Sigmoid colon (tissue), 7 donors: ENCODE data around the gene RNF19B. TPM values are rescaled to one million over a fixed set of nuclear protein-coding genes. Genes with fewer than 3 reads are reported as not detected.

Experiments
- DNase-seq: peaks from one replicate; pipeline ENCODE4 v3.0.0-alpha.2; 2019
- H3K27ac ChIP-seq, 4 donors: fragments of 200-600 bp; sonication (generic); one replicate each; pipeline ENCODE4 v1.5.1; 2016 to 2019; ENCODE audit warnings: mild to moderate bottlenecking in 1 of 4
- H3K27me3 ChIP-seq, 3 donors: fragments of 200-600 bp; sonication (generic); one replicate each; pipeline ENCODE4 v1.5.1; 2019; ENCODE audit warnings: mild to moderate bottlenecking in 1 of 3
- H3K36me3 ChIP-seq, 4 donors: fragments of 200-600 bp; sonication (generic); one replicate each; pipeline ENCODE4 v1.5.1; 2016 to 2019
- H3K4me1 ChIP-seq, 4 donors: fragments of 200-600 bp; sonication (generic); one replicate each; pipeline ENCODE4 v1.5.1; 2017 to 2019
- H3K4me3 ChIP-seq, 4 donors: fragments of 200-600 bp; sonication (generic); one replicate each; pipeline ENCODE4 v1.5.1; 2017 to 2019; ENCODE audit warnings: mild to moderate bottlenecking in 2 of 4, moderate library complexity in 1 of 4
- H3K9me3 ChIP-seq, 4 donors: fragments of 200-600 bp in 3 of 4; sonication (generic) in 3 of 4; one replicate each; pipeline versions ENCODE4 v1.5.1 to v1.6.1; 2013 to 2019
- EP300 ChIP-seq, 4 donors: sonication (generic); formaldehyde crosslinking; IDR thresholded peaks; one replicate each; pipeline ENCODE4 v1.6.1; 2017; ENCODE audit warnings: antibody characterized with exemption in 4 of 4
- POLR2A ChIP-seq, 2 donors: fragments of 450-650 bp; IDR thresholded peaks; one replicate each; pipeline ENCODE4 v1.6.1; 2016; ENCODE audit warnings: antibody characterized with exemption in 2 of 2, mild to moderate bottlenecking in 2 of 2, moderate library complexity in 2 of 2
- POLR2AphosphoS5 ChIP-seq, 4 donors: sonication (generic); formaldehyde crosslinking; IDR thresholded peaks; one replicate each; pipeline ENCODE4 v1.6.1; 2017; ENCODE audit warnings: antibody characterized with exemption in 4 of 4
- WGBS, 2 donors: extraction: QIAGEN DNeasy Blood & Tissue Kit; methylation state at CpG; one replicate each; pipeline ENCODE4 v1.1.7; 2013; 5-methylcytosine and 5-hydroxymethylcytosine counted together
- intact Hi-C: fragments of 100-400 bp; cut with DNase I; formaldehyde crosslinking; loops from one replicate; pipeline ENCODE4 v1.15.1; 2023
- polyA plus RNA-seq, 3 donors: library from polyadenylated mRNA; stranded (reverse); fragments of 200-250 nt; gene quantifications; one replicate each; pipeline ENCODE4 v1.2.3, GENCODE V29; 2013
- total RNA-seq, 4 donors: library from RNA; depleted of rRNA; stranded (reverse); fragments of >200 nt; gene quantifications; one replicate each; pipeline ENCODE4 v1.1.0, GENCODE V29; 2016
- TF ChIP-seq, protein P1 (sequence below), 4 experiments: fragments of 450-650 bp in 3 of 4; fragments of 200-600 bp in 1 of 4; IDR thresholded peaks; one replicate each; pipeline ENCODE4 v1.5.1; 2016 to 2019; ENCODE audit warnings: antibody characterized with exemption in 4 of 4, mild to moderate bottlenecking in 3 of 4, moderate library complexity in 2 of 4
- donor health status: healthy with polysubstance abuse.
- donor health status: Bipolar disorder and iron deficiency.
- donor health status: healthy.

The RNF19B gene
- total and polyA plus RNA-seq, 7 donors = 14.5 to 50.7 (median 28.9) TPM

DNA sequence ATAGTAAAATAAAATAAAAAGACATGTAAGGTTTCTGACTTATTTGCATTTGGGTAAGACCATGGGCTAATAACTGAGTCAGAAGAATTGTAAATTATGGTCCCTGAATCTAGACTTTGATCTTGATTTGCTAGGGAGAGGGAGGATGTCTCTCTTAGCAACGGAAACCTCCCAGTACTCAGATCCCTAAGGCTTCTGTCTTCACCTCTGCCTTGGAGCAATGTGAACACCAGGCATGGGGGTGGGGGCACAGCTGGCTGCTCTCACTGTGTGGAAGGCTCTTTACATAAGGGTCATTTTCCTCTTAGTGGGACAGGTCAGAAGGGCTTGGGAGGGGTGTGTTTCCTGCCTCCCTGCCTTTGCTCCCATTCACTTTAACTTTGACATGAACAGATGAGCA lies 46.4 kb downstream of the RNF19B start:
- 11 to 29% methylated on average over 1 of the region's 1 CpG for WGBS, 2 donors
- DNase-seq = no peak
- intact Hi-C loops = no loop called here

DNA sequence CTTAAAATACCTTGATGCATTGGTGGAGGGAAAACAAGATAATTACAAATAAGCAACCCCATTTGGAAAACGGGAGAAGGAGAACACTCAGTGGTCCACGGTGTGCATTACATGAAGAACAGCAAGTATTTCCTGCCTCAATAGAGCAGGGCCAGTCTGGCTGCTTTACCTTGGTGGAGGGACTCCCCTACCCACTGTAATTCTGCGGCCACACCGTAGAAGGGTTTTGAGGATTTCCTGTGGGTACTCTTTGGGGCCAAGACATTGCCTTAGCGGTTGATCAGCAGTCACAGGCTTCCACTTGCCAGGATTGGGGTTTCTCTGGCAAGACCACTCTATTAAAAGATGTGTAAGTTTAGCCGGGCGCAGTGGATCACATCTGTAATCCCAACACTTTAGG lies 47.1 kb downstream of the RNF19B start:
- intact Hi-C loops = no loop called here
- H3K36me3 ChIP-seq = no peaks in the 10 kb centered on the region
- TF ChIP-seq POLR2AphosphoS5 (IDR thresholded peaks at IDR 0.05) = no peak
- no peak for TF ChIP-seq POLR2A (IDR thresholded peaks at IDR 0.05)
- TF ChIP-seq EP300 (IDR thresholded peaks at IDR 0.05) = no peak
- TF ChIP-seq, protein P1, sequence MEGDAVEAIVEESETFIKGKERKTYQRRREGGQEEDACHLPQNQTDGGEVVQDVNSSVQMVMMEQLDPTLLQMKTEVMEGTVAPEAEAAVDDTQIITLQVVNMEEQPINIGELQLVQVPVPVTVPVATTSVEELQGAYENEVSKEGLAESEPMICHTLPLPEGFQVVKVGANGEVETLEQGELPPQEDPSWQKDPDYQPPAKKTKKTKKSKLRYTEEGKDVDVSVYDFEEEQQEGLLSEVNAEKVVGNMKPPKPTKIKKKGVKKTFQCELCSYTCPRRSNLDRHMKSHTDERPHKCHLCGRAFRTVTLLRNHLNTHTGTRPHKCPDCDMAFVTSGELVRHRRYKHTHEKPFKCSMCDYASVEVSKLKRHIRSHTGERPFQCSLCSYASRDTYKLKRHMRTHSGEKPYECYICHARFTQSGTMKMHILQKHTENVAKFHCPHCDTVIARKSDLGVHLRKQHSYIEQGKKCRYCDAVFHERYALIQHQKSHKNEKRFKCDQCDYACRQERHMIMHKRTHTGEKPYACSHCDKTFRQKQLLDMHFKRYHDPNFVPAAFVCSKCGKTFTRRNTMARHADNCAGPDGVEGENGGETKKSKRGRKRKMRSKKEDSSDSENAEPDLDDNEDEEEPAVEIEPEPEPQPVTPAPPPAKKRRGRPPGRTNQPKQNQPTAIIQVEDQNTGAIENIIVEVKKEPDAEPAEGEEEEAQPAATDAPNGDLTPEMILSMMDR (IDR thresholded peaks at IDR 0.05) = no peak
- H3K4me3 ChIP-seq = no peak overlapping the region
- 47 to 84% methylated on average over 7 of the region's 7 CpGs for WGBS, 2 donors
- DNase-seq = no peak
- peaks cover 0 to 14% (median 0%) of the 10 kb centered on the region in 3 donors for H3K27me3 ChIP-seq
- no peak overlapping the region for H3K27ac ChIP-seq
- H3K9me3 ChIP-seq = no peaks in the 10 kb centered on the region
- no peaks in the 10 kb centered on the region for H3K4me1 ChIP-seq

More for the DNA sequence above, 46.4 kb downstream of the RNF19B start:
- no peak overlapping the region for H3K4me3 ChIP-seq
- H3K36me3 ChIP-seq = no peaks in the 10 kb centered on the region
- peaks cover 0 to 21% (median 0%) of the 10 kb centered on the region in 3 donors for H3K27me3 ChIP-seq
- no peaks in the 10 kb centered on the region for H3K9me3 ChIP-seq
- H3K27ac ChIP-seq = no peak overlapping the region
- TF ChIP-seq POLR2AphosphoS5 (IDR thresholded peaks at IDR 0.05) (no peak), POLR2A (IDR thresholded peaks at IDR 0.05) (no peak), EP300 (IDR thresholded peaks at IDR 0.05) (no peak)
- TF ChIP-seq, protein P1 (IDR thresholded peaks at IDR 0.05) = no peak
- H3K4me1 ChIP-seq = no peaks in the 10 kb centered on the region

DNA sequence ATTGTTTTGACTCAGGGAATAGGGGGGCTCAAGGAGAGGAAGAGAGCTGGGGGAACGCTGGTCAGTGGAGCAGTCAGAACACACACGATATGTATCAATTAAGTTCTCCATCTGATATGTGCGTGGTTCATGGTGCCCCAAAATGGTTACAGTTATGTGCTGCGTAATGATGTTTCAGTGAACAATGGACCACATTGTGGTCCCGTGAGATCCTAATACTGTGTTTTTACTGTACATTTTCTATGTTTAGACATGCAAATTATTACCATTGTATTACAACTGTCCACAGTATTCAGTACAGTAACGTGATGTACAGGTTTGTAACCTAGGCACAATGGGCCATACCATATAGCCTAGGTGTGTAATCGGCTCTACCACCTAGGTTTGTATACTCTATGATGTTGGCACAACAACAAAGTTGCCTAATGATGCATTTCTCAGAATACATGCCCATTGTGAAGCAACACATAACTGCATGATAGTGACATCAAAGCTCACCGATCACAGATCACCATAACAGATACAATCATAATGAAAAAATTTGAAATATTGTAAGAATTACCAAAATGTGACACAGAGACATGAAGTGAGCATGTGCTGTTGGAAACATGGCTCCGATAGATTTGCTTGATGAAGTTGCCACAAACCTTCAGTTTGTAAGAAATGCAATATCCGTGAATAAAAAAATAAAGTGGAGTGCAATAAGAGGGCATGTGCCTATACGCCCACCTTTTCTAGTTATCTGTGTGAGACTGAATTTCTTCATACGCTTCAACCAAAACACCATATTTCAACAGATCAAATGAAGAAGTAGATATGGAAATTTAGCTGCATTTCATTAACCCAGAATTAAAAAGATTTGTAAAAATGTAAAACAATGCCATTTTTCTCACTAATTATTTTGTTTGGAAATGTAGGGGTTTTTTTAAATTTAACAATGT lies 48.6 kb downstream of the RNF19B start:
- TF ChIP-seq POLR2A (IDR thresholded peaks at IDR 0.05) (no peak), POLR2AphosphoS5 (IDR thresholded peaks at IDR 0.05) (no peak), EP300 (IDR thresholded peaks at IDR 0.05) (no peak)
- TF ChIP-seq, protein P1 (IDR thresholded peaks at IDR 0.05) = no peak
- H3K9me3 ChIP-seq = no peaks in the 10 kb centered on the region
- H3K27me3 ChIP-seq = peaks cover 0 to 5% (median 0%) of the 10 kb centered on the region in 3 donors
- WGBS, 2 donors = 92% methylated on average over 12 of the region's 12 CpGs
- no peaks in the 10 kb centered on the region for H3K4me1 ChIP-seq
- intact Hi-C loops = no loop called here
- no peak overlapping the region for H3K4me3 ChIP-seq
- no peak overlapping the region for H3K27ac ChIP-seq
- no peaks in the 10 kb centered on the region for H3K36me3 ChIP-seq
- DNase-seq = no peak

DNA sequence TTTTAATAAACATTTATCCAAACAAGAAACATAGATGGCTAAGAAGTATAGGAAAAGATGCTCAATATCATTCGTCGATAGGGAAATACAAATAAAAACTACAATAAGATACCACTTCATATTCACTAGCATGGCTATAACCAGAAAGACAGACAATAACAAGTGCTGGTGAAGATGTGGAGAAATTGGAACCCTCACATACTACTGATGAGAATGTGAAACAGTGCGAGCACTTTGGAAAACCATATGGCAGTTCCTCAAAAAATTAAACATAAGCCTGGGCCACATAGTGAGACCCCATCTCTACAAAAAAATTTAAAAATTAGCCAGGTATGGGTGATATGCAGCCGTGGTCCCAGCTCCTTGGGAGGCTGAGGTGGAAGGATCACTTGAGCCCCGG lies 54.3 kb downstream of the RNF19B start:
- H3K36me3 ChIP-seq = no peaks in the 10 kb centered on the region
- DNase-seq = no peak
- no peaks in the 10 kb centered on the region for H3K9me3 ChIP-seq
- no peak for TF ChIP-seq POLR2AphosphoS5 (IDR thresholded peaks at IDR 0.05)
- TF ChIP-seq EP300 (IDR thresholded peaks at IDR 0.05) = no peak
- no peak for TF ChIP-seq POLR2A (IDR thresholded peaks at IDR 0.05)
- TF ChIP-seq, protein P1 (IDR thresholded peaks at IDR 0.05) = no peak
- intact Hi-C loops = no loop called here
- no peaks in the 10 kb centered on the region for H3K4me1 ChIP-seq
- 96 to 98% methylated on average over 5 of the region's 5 CpGs for WGBS, 2 donors
- no peaks in the 10 kb centered on the region for H3K27me3 ChIP-seq
- H3K4me3 ChIP-seq = no peak overlapping the region
- H3K27ac ChIP-seq = no peak overlapping the region
